GM23248 (cell line): Measurements from ENCODE around the gene G6PC3.

Source experiments
- EZH2 ChIP-seq: fragments of 200-600 bp; sonication (generic); IDR thresholded peaks from 2 replicates; pipeline ENCODE4 v1.6.1; 2018; ENCODE audit warnings: antibody characterized with exemption, mild to moderate bottlenecking; ENCODE audit not compliant: insufficient read depth, poor library complexity, severe bottlenecking
- EZH2phosphoT487 ChIP-seq: fragments of 200-600 bp; sonication (generic); IDR thresholded peaks from 2 replicates; pipeline ENCODE4 v1.6.1; 2018; ENCODE audit warnings: antibody characterized with exemption, moderate library complexity, mild to moderate bottlenecking, low read depth; ENCODE audit not compliant: insufficient read depth

DNA sequence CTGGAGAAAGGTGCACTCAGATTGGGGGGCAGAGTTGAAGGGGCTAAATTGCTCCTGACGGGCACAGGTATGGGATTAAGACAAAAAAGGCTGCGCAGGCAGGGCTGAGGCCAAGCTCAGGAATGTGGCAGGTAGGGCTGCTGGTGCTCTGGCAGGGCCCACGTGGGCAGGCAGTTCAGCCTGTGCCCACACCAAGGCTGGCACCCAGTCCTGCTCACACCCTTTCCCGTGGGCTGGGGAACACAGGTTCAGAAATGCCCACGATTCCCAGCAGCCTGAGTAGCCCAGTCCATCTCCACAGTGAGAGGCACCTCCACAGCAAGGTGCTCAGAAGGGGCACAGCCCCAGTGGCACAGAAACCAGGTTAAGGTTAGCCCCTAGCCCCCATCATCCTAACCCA, 48.5 kb downstream of the G6PC3 start:
- TF ChIP-seq EZH2 (no peak), EZH2phosphoT487 (no peak)
